NCI-H226 (cell line): ENCODE measurements around the gene LRIT3.
A peak's percentile ranks its signal among the peaks of the same experiment; 100 is the strongest.

ENCODE experiments used
- DNase-seq: peaks from one replicate; pipeline ENCODE4 v3.0.0-alpha.2; 2015

Gene LRIT3

GRCh38 chr4:109912706-109913595 is 65.0 kb downstream of the LRIT3 start, which contains the start of gene EGF:
EGF (plus strand) TSS chr4:109912883; CDS start chr4:109913336, 453 bp downstream.
- peak; percentile 64 for DNase-seq

GRCh38 chr4:109913596-109914241 is 65.8 kb downstream of the LRIT3 start:
- DNase-seq, result no peak

- no peak for DNase-seq
These were observed 66.4 kb downstream of the LRIT3 start for GRCh38 chr4:109914322-109914721.

- no peak for DNase-seq
These were observed 67.6 kb downstream of the LRIT3 start for GRCh38 chr4:109915385-109916026.

DNA sequence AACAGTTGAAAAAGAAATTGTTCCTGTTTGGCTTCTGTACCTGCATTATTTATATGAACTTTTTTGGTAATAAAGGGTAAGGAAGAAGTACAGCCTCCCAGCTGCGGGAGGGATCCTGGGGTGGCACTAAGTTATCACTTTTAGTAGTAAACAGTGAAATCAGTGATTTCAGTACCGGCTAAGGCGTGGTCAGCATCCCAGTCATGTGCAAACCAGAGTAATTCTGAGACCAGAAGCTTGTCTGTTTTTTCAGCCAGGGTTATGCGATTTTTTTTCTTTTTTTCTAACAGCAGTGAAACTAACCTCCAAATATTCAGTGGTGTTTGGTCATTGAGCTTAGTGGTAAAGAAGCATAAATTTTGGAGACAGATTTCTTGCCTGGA is 68.1 kb downstream of the LRIT3 start:
- no peak for DNase-seq

DNA sequence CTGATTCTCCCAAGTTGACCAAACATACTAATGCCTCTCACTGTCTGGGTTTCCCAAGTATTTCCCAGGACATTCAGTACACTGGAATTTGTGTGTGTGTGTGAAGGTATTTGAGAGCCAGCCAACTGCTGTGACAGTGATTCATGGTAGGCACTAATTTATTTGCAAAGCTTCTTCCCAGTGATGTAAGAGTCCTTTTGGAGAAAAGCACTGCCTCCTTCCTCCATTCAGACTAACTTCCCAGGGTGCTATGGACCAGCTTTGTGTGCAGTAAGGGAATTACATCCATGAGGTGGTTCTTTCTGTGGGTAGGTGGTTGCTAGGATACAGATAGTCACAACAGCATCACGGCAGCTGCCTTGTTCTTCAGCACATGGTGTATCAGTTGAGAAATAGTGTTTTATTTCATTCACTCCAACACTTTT is 73.5 kb downstream of the LRIT3 start:
- peak; percentile 87 for DNase-seq
